ENCODE results near the gene TMOD1.

- no peak for TF ChIP-seq CTCF (IDR thresholded peaks at IDR 0.05)
- TF ChIP-seq POLR2A (IDR thresholded peaks at IDR 0.05): no peak
These were observed 30.5 kb downstream of the TMOD1 start for GRCh38 chr9:97531888-97532376.
